HCT116 (cell line): Measurements from ENCODE around the gene CDH3.

ENCODE experiments used
- EZH2 ChIP-seq: fragments of 200-600 bp; sonication (generic); IDR thresholded peaks from 2 replicates; pipeline ENCODE4 v1.6.1; 2017; ENCODE audit warnings: antibody characterized with exemption, mixed run types
- EZH2phosphoT487 ChIP-seq: fragments of 200-600 bp; IDR thresholded peaks from 2 replicates; pipeline ENCODE4 v1.6.1; 2018; ENCODE audit warnings: antibody characterized with exemption, borderline replicate concordance
- POLR2A ChIP-seq: IDR thresholded peaks from 2 replicates; pipeline ENCODE4 v1.7.0; 2011; ENCODE audit warnings: borderline replicate concordance; ENCODE audit not compliant: insufficient read depth, insufficient read length; ENCODE audit errors: extremely low read depth
- SP1 ChIP-seq: IDR thresholded peaks from 2 replicates; pipeline ENCODE4 v1.6.1; 2012; ENCODE audit warnings: low read depth
- TF ChIP-seq, protein P1 (sequence below): IDR thresholded peaks from 2 replicates; pipeline ENCODE4 v1.6.1; 2012
- TF ChIP-seq, protein P2 (sequence below), 3 experiments: fragments of 200-600 bp in 1 of 3; sonication (generic) in 1 of 3; IDR thresholded peaks in 2 of 3; conservative IDR thresholded peaks in 1 of 3; 2 replicates each; pipeline ENCODE4 v1.5.1; 2012 to 2017; ENCODE audit warnings: low read depth in 2 of 3, low read length in 2 of 3, antibody characterized with exemption in 1 of 3, borderline replicate concordance in 1 of 3, control low read depth in 1 of 3, mild to moderate bottlenecking in 1 of 3, mixed read lengths in 1 of 3, mixed run types in 1 of 3, moderate library complexity in 1 of 3; ENCODE audit not compliant: insufficient read depth in 1 of 3
- TF ChIP-seq, protein P3 (sequence below): IDR thresholded peaks from 2 replicates; pipeline ENCODE4 v1.6.1; 2012; ENCODE audit warnings: low read depth

DNA sequence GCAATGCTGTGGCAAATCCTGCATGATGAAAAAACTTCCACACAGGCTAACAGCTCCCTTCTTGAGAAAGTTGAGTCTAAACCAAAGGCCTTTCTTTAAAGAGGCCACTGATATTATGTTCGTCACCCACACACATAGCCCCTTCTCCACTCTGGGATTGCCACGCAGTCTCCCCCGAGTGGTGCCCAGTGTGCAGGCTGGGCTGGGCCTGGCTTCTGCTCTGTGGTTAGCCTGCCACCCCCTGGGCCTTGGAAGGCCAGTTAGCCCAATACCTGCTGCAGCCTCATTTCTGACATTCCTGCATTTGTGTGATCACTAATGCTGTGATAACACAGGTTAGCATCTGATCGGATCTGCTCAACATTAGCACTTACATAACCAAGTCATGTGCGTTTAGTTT, 44.8 kb downstream of the CDH3 start:
- TF ChIP-seq POLR2A: no peak
- TF ChIP-seq, protein P1, sequence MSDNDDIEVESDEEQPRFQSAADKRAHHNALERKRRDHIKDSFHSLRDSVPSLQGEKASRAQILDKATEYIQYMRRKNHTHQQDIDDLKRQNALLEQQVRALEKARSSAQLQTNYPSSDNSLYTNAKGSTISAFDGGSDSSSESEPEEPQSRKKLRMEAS: no peak
- TF ChIP-seq EZH2phosphoT487: no peak
- TF ChIP-seq, protein P2, sequence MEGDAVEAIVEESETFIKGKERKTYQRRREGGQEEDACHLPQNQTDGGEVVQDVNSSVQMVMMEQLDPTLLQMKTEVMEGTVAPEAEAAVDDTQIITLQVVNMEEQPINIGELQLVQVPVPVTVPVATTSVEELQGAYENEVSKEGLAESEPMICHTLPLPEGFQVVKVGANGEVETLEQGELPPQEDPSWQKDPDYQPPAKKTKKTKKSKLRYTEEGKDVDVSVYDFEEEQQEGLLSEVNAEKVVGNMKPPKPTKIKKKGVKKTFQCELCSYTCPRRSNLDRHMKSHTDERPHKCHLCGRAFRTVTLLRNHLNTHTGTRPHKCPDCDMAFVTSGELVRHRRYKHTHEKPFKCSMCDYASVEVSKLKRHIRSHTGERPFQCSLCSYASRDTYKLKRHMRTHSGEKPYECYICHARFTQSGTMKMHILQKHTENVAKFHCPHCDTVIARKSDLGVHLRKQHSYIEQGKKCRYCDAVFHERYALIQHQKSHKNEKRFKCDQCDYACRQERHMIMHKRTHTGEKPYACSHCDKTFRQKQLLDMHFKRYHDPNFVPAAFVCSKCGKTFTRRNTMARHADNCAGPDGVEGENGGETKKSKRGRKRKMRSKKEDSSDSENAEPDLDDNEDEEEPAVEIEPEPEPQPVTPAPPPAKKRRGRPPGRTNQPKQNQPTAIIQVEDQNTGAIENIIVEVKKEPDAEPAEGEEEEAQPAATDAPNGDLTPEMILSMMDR (IDR thresholded peaks at IDR 0.05 in 2 of 3, conservative IDR thresholded peaks at IDR 0.05 in 1 of 3; ENCODE audit: borderline replicate concordance in 1 of 3, insufficient read depth in 1 of 3, low read depth in 2 of 3, low read length in 2 of 3): peak in 1 of 3 experiments; percentile 75; a peak in 1 of 6 replicates
- TF ChIP-seq SP1: no peak
- TF ChIP-seq EZH2: no peak
- TF ChIP-seq, protein P3, sequence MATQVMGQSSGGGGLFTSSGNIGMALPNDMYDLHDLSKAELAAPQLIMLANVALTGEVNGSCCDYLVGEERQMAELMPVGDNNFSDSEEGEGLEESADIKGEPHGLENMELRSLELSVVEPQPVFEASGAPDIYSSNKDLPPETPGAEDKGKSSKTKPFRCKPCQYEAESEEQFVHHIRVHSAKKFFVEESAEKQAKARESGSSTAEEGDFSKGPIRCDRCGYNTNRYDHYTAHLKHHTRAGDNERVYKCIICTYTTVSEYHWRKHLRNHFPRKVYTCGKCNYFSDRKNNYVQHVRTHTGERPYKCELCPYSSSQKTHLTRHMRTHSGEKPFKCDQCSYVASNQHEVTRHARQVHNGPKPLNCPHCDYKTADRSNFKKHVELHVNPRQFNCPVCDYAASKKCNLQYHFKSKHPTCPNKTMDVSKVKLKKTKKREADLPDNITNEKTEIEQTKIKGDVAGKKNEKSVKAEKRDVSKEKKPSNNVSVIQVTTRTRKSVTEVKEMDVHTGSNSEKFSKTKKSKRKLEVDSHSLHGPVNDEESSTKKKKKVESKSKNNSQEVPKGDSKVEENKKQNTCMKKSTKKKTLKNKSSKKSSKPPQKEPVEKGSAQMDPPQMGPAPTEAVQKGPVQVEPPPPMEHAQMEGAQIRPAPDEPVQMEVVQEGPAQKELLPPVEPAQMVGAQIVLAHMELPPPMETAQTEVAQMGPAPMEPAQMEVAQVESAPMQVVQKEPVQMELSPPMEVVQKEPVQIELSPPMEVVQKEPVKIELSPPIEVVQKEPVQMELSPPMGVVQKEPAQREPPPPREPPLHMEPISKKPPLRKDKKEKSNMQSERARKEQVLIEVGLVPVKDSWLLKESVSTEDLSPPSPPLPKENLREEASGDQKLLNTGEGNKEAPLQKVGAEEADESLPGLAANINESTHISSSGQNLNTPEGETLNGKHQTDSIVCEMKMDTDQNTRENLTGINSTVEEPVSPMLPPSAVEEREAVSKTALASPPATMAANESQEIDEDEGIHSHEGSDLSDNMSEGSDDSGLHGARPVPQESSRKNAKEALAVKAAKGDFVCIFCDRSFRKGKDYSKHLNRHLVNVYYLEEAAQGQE: no peak
